ENCODE results near the gene CHCHD1. TPM values are rescaled to one million over a fixed set of nuclear protein-coding genes. Genes with fewer than 3 reads are reported as not detected.
A peak's percentile ranks its signal among the peaks of the same experiment; 100 is the strongest.

Gene CHCHD1
- 44.1 and 44.5 TPM in 2 replicates for total RNA-seq (2021)
- percentile 84 among the genes with signal in this experiment for Bru-seq, nascent RNA
- BruChase-seq, experiment 1, labeled RNA remaining after a 2-hour chase, result percentile 84 among the genes with signal in this experiment
- BruChase-seq, experiment 2, labeled RNA remaining after a 6-hour chase, result percentile 94 among the genes with signal in this experiment
- long read RNA-seq, transcript CHCHD1-201 (3 exons, 835 nt), result major isoform, 68 of 78 reads
- long read RNA-seq, partial matches to known transcripts, result 8 of 78 reads
- long read RNA-seq, other reads (novel, unspliced or antisense), result 0 of 78 reads

- no TSS peak for BruUV-seq (replicated peaks)
- Histone ChIP-seq H3K9me2 (ENCODE audit: insufficient read depth) (no peaks in the 10 kb centered on the region), H3K27ac (peak within 1 kb of the TSS; percentile 32), H3F3A (ENCODE audit: insufficient read depth, low read depth) (peaks cover 42% of the 10 kb centered on the region), H4K20me1 (ENCODE audit: insufficient read depth) (peaks cover 11% of the 10 kb centered on the region; the same call in 1 of the 2 replicates), H3K9me3 (ENCODE audit: insufficient read depth, low read depth) (no peaks in the 10 kb centered on the region), H3K4me3 (peak within 1 kb of the TSS; percentile 74), H3K36me3 (ENCODE audit: low read depth) (no peaks in the 10 kb centered on the region), H3K79me2 (ENCODE audit: low read depth) (peaks cover 65% of the 10 kb centered on the region), H2AFZ (peak within 1 kb of the TSS; percentile 90), H3K4me1 (replicated peaks; ENCODE audit: insufficient read depth) (peaks cover 34% of the 10 kb centered on the region), H3K4me2 (peak within 1 kb of the TSS; percentile 96), H3K27me3 (ENCODE audit: insufficient read depth, low read depth) (no peaks in the 10 kb centered on the region)
- intact Hi-C loops (cut with micrococcal nuclease; ENCODE audit: unreplicated experiment), result no loop called here
- ChIA-PET POLR2A (ENCODE audit: unreplicated experiment) (interaction anchor here (0.5 to 0.6 kb wide), 3 partner anchors 10 to 286 kb away, joined by 3 to 6 read pairs (median 4); partner anchors contain the start of gene SEC24C), CTCF (no interaction called here)
- DNase-seq, result peak; percentile 84 to 90
- no peak for TF ChIP-seq CTCF (conservative IDR thresholded peaks at IDR 0.05)
- TF ChIP-seq EZH2 (IDR thresholded peaks at IDR 0.05; ENCODE audit: low read depth), result no peak
Measured at GRCh38 chr10:73781879-73782748, at the start of gene CHCHD1. Gene CHCHD1 (plus strand): TSS chr10:73782048. CDS start chr10:73782076, 28 bp downstream.

- ChIA-PET POLR2A (ENCODE audit: unreplicated experiment) (no interaction called here), CTCF (no interaction called here)
- Histone ChIP-seq H3K79me2 (ENCODE audit: low read depth) (peaks cover 38% of the 10 kb centered on the region), H3K9me3 (ENCODE audit: insufficient read depth, low read depth) (no peaks in the 10 kb centered on the region), H3K4me3 (no peak overlapping the region), H2AFZ (no peak overlapping the region), H3K4me1 (replicated peaks; ENCODE audit: insufficient read depth) (peaks cover 15% of the 10 kb centered on the region), H3K36me3 (ENCODE audit: low read depth) (no peaks in the 10 kb centered on the region), H3F3A (ENCODE audit: insufficient read depth, low read depth) (peaks cover 24% of the 10 kb centered on the region; the same call in 1 of the 2 replicates), H3K27ac (no peak overlapping the region), H4K20me1 (ENCODE audit: insufficient read depth) (no peaks in the 10 kb centered on the region), H3K27me3 (ENCODE audit: insufficient read depth, low read depth) (no peaks in the 10 kb centered on the region), H3K4me2 (no peak overlapping the region), H3K9me2 (ENCODE audit: insufficient read depth) (no peaks in the 10 kb centered on the region)
- TF ChIP-seq CTCF (conservative IDR thresholded peaks at IDR 0.05) (no peak), EZH2 (IDR thresholded peaks at IDR 0.05; ENCODE audit: low read depth) (no peak)
- intact Hi-C loops (cut with micrococcal nuclease; ENCODE audit: unreplicated experiment), result no loop called here
- BruUV-seq (replicated peaks), result no TSS peak
- no peak for DNase-seq
Measured at GRCh38 chr10:73732426-73732825, 49.4 kb upstream of the CHCHD1 start.

- Histone ChIP-seq H3K9me3 (ENCODE audit: insufficient read depth, low read depth) (no peaks in the 10 kb centered on the region), H3K27me3 (ENCODE audit: insufficient read depth, low read depth) (no peaks in the 10 kb centered on the region), H3F3A (ENCODE audit: insufficient read depth, low read depth) (peaks cover 28% of the 10 kb centered on the region; the same call in 1 of the 2 replicates), H3K4me1 (replicated peaks; ENCODE audit: insufficient read depth) (peaks cover 15% of the 10 kb centered on the region), H4K20me1 (ENCODE audit: insufficient read depth) (no peaks in the 10 kb centered on the region), H3K79me2 (ENCODE audit: low read depth) (peaks cover 38% of the 10 kb centered on the region), H2AFZ (no peak overlapping the region), H3K36me3 (ENCODE audit: low read depth) (no peaks in the 10 kb centered on the region), H3K9me2 (ENCODE audit: insufficient read depth) (no peaks in the 10 kb centered on the region), H3K4me3 (no peak overlapping the region), H3K27ac (no peak overlapping the region), H3K4me2 (no peak overlapping the region)
- CTCF ChIA-PET, result no interaction called here
- TF ChIP-seq EZH2 (IDR thresholded peaks at IDR 0.05; ENCODE audit: low read depth) (no peak), CTCF (conservative IDR thresholded peaks at IDR 0.05) (no peak)
- DNase-seq, result no peak
- no TSS peak for BruUV-seq (replicated peaks)
- POLR2A ChIA-PET (ENCODE audit: unreplicated experiment), result no interaction called here
- intact Hi-C loops (cut with micrococcal nuclease; ENCODE audit: unreplicated experiment), result no loop called here
Measured at GRCh38 chr10:73732931-73733623, 48.8 kb upstream of the CHCHD1 start.
